Progenitor cell of endocrine pancreas (in vitro differentiated cells): ENCODE results near the gene IRF1. TPM values are rescaled to one million over a fixed set of nuclear protein-coding genes. Genes with fewer than 3 reads are reported as not detected.
"Not testable (repeated sequence)": the region's sequence is repeated elsewhere in the genome, so short reads cannot be mapped to it uniquely, and the experiment has no call there.

Source experiments
- DNase-seq: peaks from one replicate; pipeline ENCODE4 v3.0.0; 2021; ENCODE audit warnings: low spot score; ENCODE audit not compliant: unreplicated experiment
- H3K27ac Mint-ChIP-seq: 2 replicates; pipeline ENCODE4 v1.8.0; 2021; ENCODE audit warnings: mild to moderate bottlenecking, moderate library complexity, mixed read lengths
- H3K27me3 Mint-ChIP-seq: 2 replicates; pipeline ENCODE4 v1.8.0; 2021; ENCODE audit warnings: mixed read lengths
- H3K36me3 Mint-ChIP-seq: 2 replicates; pipeline ENCODE4 v1.8.0; 2022; ENCODE audit warnings: mixed read lengths; ENCODE audit not compliant: insufficient read depth
- H3K4me1 Mint-ChIP-seq: 2 replicates; pipeline ENCODE4 v1.8.0; 2021; ENCODE audit warnings: low read depth, mixed read lengths
- H3K4me3 Mint-ChIP-seq: 2 replicates; pipeline ENCODE4 v1.8.0; 2021; ENCODE audit warnings: low read depth, mild to moderate bottlenecking, moderate library complexity, mixed read lengths
- H3K9me3 Mint-ChIP-seq: 2 replicates; pipeline ENCODE4 v1.8.0; 2021; ENCODE audit warnings: low read depth, mixed read lengths
- CTCF ChIP-seq: fragments of 200-600 bp; sonication (generic); IDR thresholded peaks from one replicate; pipeline ENCODE4 v1.5.0; 2021; ENCODE audit warnings: antibody characterized with exemption, mild to moderate bottlenecking; ENCODE audit not compliant: unreplicated experiment
- total RNA-seq: library from RNA; stranded (reverse); gene quantifications from 2 replicates; pipeline ENCODE4 v1.2.1, GENCODE V29; 2021

IRF1 gene
- total RNA-seq, 1 donor from 2014 or later, result 2.3 TPM

- no peaks in the 10 kb centered on the region for H3K36me3 Mint-ChIP-seq
- H3K9me3 Mint-ChIP-seq, result no peaks in the 10 kb centered on the region
- DNase-seq, result no peak
- no peak for TF ChIP-seq CTCF
- H3K4me1 Mint-ChIP-seq, result peaks cover 9% of the 10 kb centered on the region
- peaks cover 5% of the 10 kb centered on the region for H3K27me3 Mint-ChIP-seq
- H3K4me3 Mint-ChIP-seq, result no peak overlapping the region
- H3K27ac Mint-ChIP-seq, result no peak overlapping the region
Observed at GRCh38 chr5:132445640-132445923, 45.0 kb downstream of the IRF1 start.

DNA sequence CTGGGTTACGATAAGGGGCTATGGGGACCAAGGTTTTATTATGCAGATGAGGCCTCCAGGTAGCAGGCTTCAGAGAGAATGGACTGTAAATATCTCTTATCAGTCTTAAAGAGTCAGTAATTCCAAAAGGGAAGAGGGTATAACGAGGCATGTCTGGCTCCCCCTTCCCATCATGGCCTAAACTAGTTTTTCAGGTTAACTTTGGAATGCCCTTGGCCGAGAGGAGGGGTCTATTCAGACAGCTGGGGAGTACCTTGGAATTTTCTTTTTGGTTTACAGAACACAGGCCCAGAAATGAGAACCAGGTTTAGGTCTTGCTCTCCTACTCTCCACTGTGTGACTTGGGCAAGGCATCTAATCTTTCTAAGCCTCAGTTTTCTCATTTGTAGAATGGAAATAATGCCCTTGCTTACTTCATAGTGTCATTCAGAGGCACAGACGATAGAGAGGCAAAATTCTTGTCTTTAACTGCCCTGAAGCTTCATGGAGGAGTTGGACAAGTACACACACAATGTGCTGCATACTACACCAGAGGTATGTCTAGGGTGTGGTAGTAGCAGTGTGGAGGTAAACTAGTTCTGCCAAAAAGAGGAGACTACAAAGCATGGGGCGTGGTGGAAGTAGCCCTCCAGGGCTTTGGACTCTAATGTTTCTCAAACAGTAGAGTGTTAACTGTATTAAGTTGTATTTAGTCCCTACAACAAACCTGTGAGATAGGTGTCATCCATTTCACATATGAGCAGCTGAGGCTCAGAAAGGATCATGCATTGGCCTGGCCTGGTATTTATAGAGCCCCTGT, 45.5 kb downstream of the IRF1 start:
- H3K4me3 Mint-ChIP-seq, result no peak overlapping the region
- H3K9me3 Mint-ChIP-seq, result no peaks in the 10 kb centered on the region
- H3K36me3 Mint-ChIP-seq, result no peaks in the 10 kb centered on the region
- peak overlapping the region; percentile 1 for H3K27ac Mint-ChIP-seq
- DNase-seq, result no peak
- H3K4me1 Mint-ChIP-seq, result peaks cover 7% of the 10 kb centered on the region
- TF ChIP-seq CTCF, result no peak
- peaks cover 5% of the 10 kb centered on the region for H3K27me3 Mint-ChIP-seq

GRCh38 chr5:132444061-132444460, 46.5 kb downstream of the IRF1 start:
- DNase-seq, result no peak
- no peak overlapping the region for H3K4me3 Mint-ChIP-seq
- peaks cover 5% of the 10 kb centered on the region for H3K27me3 Mint-ChIP-seq
- H3K27ac Mint-ChIP-seq, result no peak overlapping the region
- H3K36me3 Mint-ChIP-seq, result no peaks in the 10 kb centered on the region
- no peaks in the 10 kb centered on the region for H3K9me3 Mint-ChIP-seq
- peaks cover 7% of the 10 kb centered on the region for H3K4me1 Mint-ChIP-seq
- no peak for TF ChIP-seq CTCF

DNA sequence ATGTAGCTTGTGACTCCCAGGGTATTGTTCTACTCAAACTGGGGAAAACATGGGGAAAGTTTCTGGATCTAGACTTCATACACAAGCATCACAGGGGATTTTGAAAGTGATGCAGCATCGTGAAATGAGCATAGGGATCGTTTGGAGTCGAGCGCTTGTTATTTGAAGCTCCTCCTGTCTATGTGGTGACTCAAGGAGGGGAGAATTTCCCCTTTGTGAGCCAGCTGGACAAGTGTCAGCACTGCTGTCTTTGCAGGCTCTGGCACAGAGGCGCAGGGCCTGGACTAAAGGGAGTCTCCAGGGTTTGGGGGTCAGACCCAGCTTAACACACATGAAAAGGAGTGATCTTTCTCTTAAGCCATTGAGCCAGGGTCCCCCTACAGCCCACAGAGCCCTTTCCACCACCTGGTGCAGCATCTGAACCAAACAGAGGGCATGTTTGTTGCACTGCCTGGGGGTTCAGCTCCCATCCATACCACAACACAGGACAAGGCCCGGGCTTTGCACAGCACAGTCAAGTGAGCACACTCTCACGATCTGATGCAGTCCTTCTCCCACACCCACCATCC, 51.0 kb downstream of the IRF1 start:
- Mint-ChIP-seq H3K9me3 (no peaks in the 10 kb centered on the region), H3K27ac (no peak overlapping the region), H3K4me1 (peaks cover 8% of the 10 kb centered on the region), H3K36me3 (no peaks in the 10 kb centered on the region), H3K4me3 (no peak overlapping the region), H3K27me3 (no peaks in the 10 kb centered on the region)
- no peak for TF ChIP-seq CTCF
- DNase-seq, result no peak

DNA sequence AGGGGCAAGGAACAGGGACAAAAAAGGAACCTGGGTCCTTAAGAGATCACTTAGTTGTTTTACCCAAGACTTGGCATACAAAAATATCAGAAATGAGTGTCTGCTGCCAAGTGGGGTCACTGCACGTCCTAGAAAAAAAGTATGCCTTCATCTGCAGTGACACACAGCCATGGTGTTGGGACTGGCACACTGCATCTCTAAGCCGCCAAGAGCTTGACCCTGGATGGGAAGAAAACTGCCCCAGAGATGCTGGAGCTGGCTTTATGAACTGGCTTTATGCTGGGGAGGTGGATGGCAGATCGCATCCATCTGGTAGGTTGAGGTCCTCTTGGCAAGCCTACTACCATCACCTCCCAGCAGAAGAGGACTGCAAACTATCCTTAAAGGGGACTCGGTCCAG, 51.7 kb downstream of the IRF1 start:
- TF ChIP-seq CTCF, result no peak
- Mint-ChIP-seq H3K4me3 (no peak overlapping the region), H3K27me3 (no peaks in the 10 kb centered on the region), H3K36me3 (no peaks in the 10 kb centered on the region), H3K4me1 (peaks cover 6% of the 10 kb centered on the region), H3K27ac (no peak overlapping the region), H3K9me3 (no peaks in the 10 kb centered on the region)
- no peak for DNase-seq

DNA sequence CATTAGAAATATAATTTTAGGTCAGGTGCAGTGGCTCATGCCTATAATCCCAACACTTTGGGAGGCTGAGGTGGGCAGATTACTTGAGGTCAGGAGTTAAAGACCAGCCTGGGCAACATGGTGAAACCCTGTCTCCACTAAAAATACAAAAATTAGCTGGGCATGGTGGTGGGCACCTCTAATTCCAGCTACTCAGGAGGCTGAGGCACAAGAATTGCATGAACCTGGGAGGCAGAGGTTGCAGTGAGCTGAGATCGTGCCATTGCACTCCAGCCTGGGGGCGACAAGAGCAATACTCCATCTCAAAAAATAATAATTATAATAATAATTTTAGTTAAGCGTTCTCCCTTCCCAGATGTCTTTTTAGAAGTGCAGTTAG, 52.3 kb downstream of the IRF1 start:
- H3K4me1 Mint-ChIP-seq, H3K27ac Mint-ChIP-seq, H3K9me3 Mint-ChIP-seq, H3K27me3 Mint-ChIP-seq, DNase-seq, H3K4me3 Mint-ChIP-seq, H3K36me3 Mint-ChIP-seq: not testable (repeated sequence)
